Fibroblast of lung (primary cell): Measurements from ENCODE around the gene CLPSL2. TPM values are rescaled to one million over a fixed set of nuclear protein-coding genes. Genes with fewer than 3 reads are reported as not detected.

ENCODE experiments used
- DNase-seq, 2 donors: peaks; one replicate each; pipeline versions ENCODE4 v3.0.0 to v3.0.0-alpha.2; 2010; ENCODE audit warnings: low read depth in 2 of 2
- H2AFZ ChIP-seq: 2 replicates; pipeline ENCODE4 v1.5.1; 2012; ENCODE audit warnings: low read length, control low read depth, inconsistent platforms
- H3K27ac ChIP-seq: 2 replicates; pipeline ENCODE4 v1.5.1; 2011; ENCODE audit warnings: low read length, control low read depth; ENCODE audit not compliant: insufficient read depth
- H3K27me3 ChIP-seq: 2 replicates; pipeline ENCODE4 v1.5.1; 2011; ENCODE audit warnings: mild to moderate bottlenecking, low read length; ENCODE audit not compliant: control insufficient read depth, insufficient read depth
- H3K36me3 ChIP-seq: 2 replicates; pipeline ENCODE4 v1.5.1; 2011; ENCODE audit warnings: low read length; ENCODE audit not compliant: control insufficient read depth, insufficient read depth
- H3K4me1 ChIP-seq: 2 replicates; pipeline ENCODE4 v1.5.1; 2011; ENCODE audit warnings: low read length; ENCODE audit not compliant: control insufficient read depth, insufficient read depth; ENCODE audit errors: extremely low read depth
- H3K4me2 ChIP-seq: 2 replicates; pipeline ENCODE4 v1.5.1; 2011; ENCODE audit warnings: low read length, control low read depth; ENCODE audit not compliant: insufficient read depth; ENCODE audit errors: extremely low read depth
- H3K4me3 ChIP-seq, 4 experiments: fragments of 200-600 bp in 1 of 4; sonication (generic) in 1 of 4; replicated peaks in 1 of 4; 2 replicates each; pipeline ENCODE4 v1.5.1; 2011 to 2016; ENCODE audit warnings: low read length in 4 of 4, low read depth in 3 of 4, mild to moderate bottlenecking in 3 of 4, control low read depth in 2 of 4, inconsistent platforms in 1 of 4, mixed read lengths in 1 of 4; ENCODE audit not compliant: insufficient read depth in 1 of 4; ENCODE audit errors: control extremely low read depth in 1 of 4
- H3K79me2 ChIP-seq: 2 replicates; pipeline ENCODE4 v1.5.1; 2012; ENCODE audit warnings: mild to moderate bottlenecking, low read length, inconsistent platforms; ENCODE audit not compliant: control insufficient read depth, insufficient read depth
- H3K9ac ChIP-seq: 2 replicates; pipeline ENCODE4 v1.5.1; 2011; ENCODE audit warnings: mild to moderate bottlenecking, low read length, control low read depth; ENCODE audit not compliant: insufficient read depth
- H3K9me3 ChIP-seq: 2 replicates; pipeline ENCODE4 v1.5.1; 2012; ENCODE audit warnings: low read depth, low read length; ENCODE audit not compliant: control insufficient read depth, insufficient read depth
- H4K20me1 ChIP-seq: 2 replicates; pipeline ENCODE4 v1.5.1; 2011; ENCODE audit warnings: low read length; ENCODE audit not compliant: control insufficient read depth, insufficient read depth; ENCODE audit errors: extremely low read depth
- CTCF ChIP-seq, 2 donors: IDR thresholded peaks in 1 of 2; conservative IDR thresholded peaks in 1 of 2; 1 replicate in 1 of 2; 2 replicates in 1 of 2; pipeline ENCODE4 v1.5.1; 2011 to 2012; ENCODE audit warnings: low read length in 2 of 2, control low read depth in 1 of 2, inconsistent platforms in 1 of 2, low read depth in 1 of 2, mild to moderate bottlenecking in 1 of 2
- EZH2 ChIP-seq: IDR thresholded peaks from 2 replicates; pipeline ENCODE4 v1.5.1; 2012; ENCODE audit warnings: low read length, control low read depth, mild to moderate bottlenecking; ENCODE audit errors: missing control alignments
- polyA plus RNA-seq, 2 donors: library from polyadenylated mRNA; depleted of rRNA in 1 of 2; stranded (reverse) in 1 of 2; unstranded in 1 of 2; fragments of >200 nt; gene quantifications; 2 replicates each; pipeline ENCODE4 v1.2.1, GENCODE V29; 2011 to 2012; ENCODE audit warnings: missing spikeins in 1 of 2
- total RNA-seq: library from RNA; depleted of rRNA; stranded (reverse); fragments of >200 nt; gene quantifications from 2 replicates; pipeline ENCODE4 v1.2.1, GENCODE V29; 2014

Gene CLPSL2
- total and polyA plus RNA-seq, 2 donors (not counting 1 experiment from before 2014, with no cell fraction given): not detected

- Histone ChIP-seq H3K36me3 (no peaks in the 10 kb centered on the region), H3K4me1 (no peaks in the 10 kb centered on the region), H2AFZ (no peak overlapping the region), H3K27me3 (peaks cover 22% of the 10 kb centered on the region), H4K20me1 (no peaks in the 10 kb centered on the region), H3K4me3 (no peak overlapping the region), H3K27ac (no peak overlapping the region), H3K9ac (no peak overlapping the region), H3K79me2 (no peaks in the 10 kb centered on the region), H3K4me2 (no peak overlapping the region), H3K9me3 (no peaks in the 10 kb centered on the region)
- TF ChIP-seq CTCF (conservative IDR thresholded peaks at IDR 0.05 in 1 of 2, IDR thresholded peaks at IDR 0.05 in 1 of 2; ENCODE audit: low read depth in 1 of 2, low read length in 2 of 2) (no peak), EZH2 (no peak)
- no peak for DNase-seq
Measured at GRCh38 chr6:35774116-35774794, 2.1 kb upstream of the CLPSL2 start.

GRCh38 chr6:35775031-35775430 is 1.4 kb upstream of the CLPSL2 start:
- Histone ChIP-seq H3K36me3 (no peaks in the 10 kb centered on the region), H4K20me1 (no peaks in the 10 kb centered on the region), H3K27ac (no peak overlapping the region), H3K4me3 (no peak overlapping the region), H3K27me3 (peaks cover 22% of the 10 kb centered on the region), H3K79me2 (no peaks in the 10 kb centered on the region), H3K9ac (no peak overlapping the region), H3K4me2 (no peak overlapping the region), H2AFZ (no peak overlapping the region), H3K4me1 (no peaks in the 10 kb centered on the region), H3K9me3 (no peaks in the 10 kb centered on the region)
- no peak for TF ChIP-seq EZH2
- TF ChIP-seq CTCF (conservative IDR thresholded peaks at IDR 0.05 in 1 of 2, IDR thresholded peaks at IDR 0.05 in 1 of 2; ENCODE audit: low read depth in 1 of 2, low read length in 2 of 2): no peak
- peak in 1 of 2 donors; percentile 15 for DNase-seq

GRCh38 chr6:35777356-35778102 is 1.1 kb downstream of the CLPSL2 start:
- Histone ChIP-seq H3K9me3 (no peaks in the 10 kb centered on the region), H3K36me3 (no peaks in the 10 kb centered on the region)
- no peak for TF ChIP-seq CTCF (conservative IDR thresholded peaks at IDR 0.05 in 1 of 2, IDR thresholded peaks at IDR 0.05 in 1 of 2; ENCODE audit: low read depth in 1 of 2, low read length in 2 of 2)
- no peak for TF ChIP-seq EZH2

More at GRCh38 chr6:35777356-35778102, 1.1 kb downstream of the CLPSL2 start:
- Histone ChIP-seq H3K4me1 (no peaks in the 10 kb centered on the region), H3K27me3 (peaks cover 16% of the 10 kb centered on the region), H2AFZ (no peak overlapping the region), H3K4me2 (no peak overlapping the region), H3K79me2 (no peaks in the 10 kb centered on the region), H3K27ac (no peak overlapping the region), H3K9ac (no peak overlapping the region), H4K20me1 (no peaks in the 10 kb centered on the region), H3K4me3 (no peak overlapping the region)
- no peak for DNase-seq
